A172 (cell line): Measurements from ENCODE around the gene ANXA10. TPM values are rescaled to one million over a fixed set of nuclear protein-coding genes. Genes with fewer than 3 reads are reported as not detected.
"Not testable (repeated sequence)": the region's sequence is repeated elsewhere in the genome, so short reads cannot be mapped to it uniquely, and the experiment has no call there.

ENCODE experiments used
- DNase-seq: peaks from one replicate; pipeline ENCODE4 v3.0.0-alpha.2; 2015; ENCODE audit warnings: low spot score
- total RNA-seq: library from RNA; depleted of rRNA; stranded (reverse); fragments of >200 nt; shearing (Covaris generic); gene quantifications from 2 replicates; pipeline ENCODE4 v1.2.3, GENCODE V29; 2014

ANXA10 gene
- total RNA-seq, 1 experiment from 2014 or later: 1.2 TPM

DNA sequence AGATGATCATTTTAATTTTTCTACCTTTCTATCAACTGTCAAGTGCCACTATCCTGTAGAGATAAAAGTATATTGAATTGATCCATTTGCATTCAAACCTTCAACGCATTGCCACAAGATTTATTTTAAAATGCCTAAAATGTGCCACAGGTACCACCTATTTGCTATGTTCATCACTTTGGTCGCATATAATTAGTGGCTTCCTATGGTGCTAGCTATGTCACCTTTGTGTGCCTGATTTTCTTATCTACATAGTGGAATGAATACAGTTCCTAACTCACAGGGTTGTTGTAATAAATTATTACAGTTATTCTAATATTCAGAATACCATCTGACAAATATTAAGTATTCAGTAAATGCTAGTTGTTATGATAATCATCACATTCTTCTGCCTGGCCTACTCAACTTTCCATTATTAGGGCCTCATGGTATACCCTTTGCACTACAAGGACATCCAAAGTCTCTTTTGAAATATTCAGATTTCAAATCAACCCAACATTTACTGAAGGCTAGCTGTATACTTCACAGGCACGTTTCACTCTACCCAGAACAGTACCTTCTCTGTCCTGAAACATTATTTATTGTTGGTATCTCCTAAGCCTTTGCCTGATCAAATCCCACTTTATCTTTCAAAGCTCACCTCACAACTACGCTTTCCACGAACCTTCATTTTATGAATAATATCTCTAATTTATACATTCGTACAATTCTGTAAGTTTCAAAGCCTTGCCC, 62.4 kb downstream of the ANXA10 start:
- DNase-seq: no peak

DNA sequence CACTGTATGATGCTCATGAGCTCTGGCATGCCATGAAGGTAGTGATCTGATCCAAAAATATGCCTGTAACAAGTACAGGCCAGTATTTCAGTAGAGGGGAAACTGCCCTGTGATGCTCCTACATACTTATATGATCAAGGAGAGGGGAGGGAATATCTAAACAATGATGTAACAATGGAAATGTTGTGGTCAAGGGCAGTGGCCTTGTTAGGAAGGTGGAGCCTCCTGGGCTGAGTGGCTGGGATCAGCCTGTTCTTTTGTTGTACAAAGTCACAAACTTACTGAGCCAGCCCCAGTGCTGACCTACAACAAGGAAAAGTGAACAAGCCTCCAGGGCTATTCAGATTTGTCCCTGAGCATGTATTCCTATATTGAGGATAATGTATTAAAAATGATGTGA, 70.3 kb downstream of the ANXA10 start:
- DNase-seq: peak; percentile 14

DNA sequence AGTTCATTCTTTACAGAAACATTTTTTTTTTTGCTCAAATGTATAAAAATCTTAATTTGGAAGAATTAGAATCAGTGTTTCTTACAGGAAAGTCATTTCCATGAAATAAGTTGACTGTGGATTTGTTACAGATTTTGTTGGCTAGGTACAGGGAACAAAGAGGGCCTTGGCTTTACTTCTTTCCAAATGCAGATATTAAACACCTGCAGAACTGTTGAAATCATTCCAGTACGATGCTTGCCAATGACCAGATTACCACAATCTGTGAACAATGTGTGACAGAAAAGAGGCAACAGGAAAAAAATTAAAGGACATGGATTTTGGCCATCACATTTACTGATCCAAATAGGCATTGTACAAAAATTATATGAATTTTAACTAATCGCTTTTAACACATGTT, 70.8 kb downstream of the ANXA10 start:
- DNase-seq: no peak

DNA sequence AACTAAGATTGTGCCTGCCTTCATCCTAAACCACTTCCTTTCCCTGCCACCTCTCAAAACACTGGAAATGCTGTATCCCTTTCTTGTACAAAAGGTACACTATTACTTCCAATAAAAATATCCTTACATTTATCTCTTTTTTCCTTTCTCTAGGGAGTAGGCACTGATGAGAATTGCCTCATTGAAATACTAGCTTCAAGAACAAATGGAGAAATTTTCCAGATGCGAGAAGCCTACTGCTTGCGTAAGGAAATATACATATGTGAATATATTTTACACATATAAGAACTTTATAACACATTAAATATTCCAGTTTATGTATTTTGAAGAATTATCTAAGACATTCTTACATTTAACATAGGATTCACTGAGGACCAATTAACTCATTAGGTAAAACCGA, 71.7 kb downstream of the ANXA10 start:
- no peak for DNase-seq

DNA sequence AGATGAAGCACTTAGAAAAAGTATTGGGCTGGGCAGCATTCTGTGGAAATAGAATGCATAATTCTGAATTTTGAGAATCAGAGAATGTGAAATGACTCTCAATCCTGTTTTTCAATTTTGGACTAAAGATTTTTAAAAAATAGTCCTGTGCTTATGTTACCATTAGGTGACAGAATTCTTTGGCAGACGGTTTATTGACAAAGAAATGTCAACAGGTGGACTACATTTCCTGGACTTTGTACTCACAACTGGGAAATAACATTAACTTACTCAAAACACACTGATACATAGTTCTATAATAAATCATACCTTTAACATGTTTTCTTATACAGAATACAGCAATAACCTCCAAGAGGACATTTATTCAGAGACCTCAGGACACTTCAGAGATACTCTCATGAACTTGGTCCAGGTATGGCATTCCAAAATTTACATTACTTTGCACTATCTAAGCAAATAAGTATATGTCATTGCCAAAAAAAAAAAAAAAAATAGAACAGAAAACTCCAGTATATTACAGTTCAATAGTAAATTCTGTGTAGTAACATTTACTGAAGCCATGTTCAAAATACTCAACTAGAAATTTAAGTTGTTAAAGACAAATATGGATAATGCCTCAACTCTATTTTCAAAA, 72.7 kb downstream of the ANXA10 start:
- no peak for DNase-seq

DNA sequence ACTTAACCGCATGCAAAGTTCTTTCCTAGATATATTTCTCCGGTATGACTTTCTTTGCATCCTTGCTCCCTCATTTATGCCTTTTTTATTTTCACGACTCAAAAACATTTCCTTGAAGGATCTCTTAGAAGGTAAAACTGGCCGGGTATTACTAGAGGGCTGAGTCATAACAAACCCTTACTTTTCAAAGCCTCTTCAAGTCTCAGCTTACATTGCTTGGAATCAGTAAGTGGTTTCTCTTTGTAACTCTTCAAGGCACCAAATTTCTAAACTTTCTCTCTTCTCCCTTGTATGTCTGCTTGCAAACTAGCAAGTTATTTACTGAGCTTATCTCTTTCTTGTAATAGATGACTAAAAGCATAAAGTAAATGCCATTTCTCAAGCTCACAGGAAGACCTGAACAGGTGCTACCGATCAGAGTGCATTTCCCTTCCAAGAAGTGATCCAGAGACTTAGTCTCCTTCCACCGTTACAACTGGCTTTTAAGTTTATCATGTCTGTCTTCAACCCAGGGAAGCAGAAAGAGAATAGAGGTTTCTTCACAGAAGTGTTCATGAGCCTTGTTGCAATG, 75.5 kb downstream of the ANXA10 start:
- no peak for DNase-seq

DNA sequence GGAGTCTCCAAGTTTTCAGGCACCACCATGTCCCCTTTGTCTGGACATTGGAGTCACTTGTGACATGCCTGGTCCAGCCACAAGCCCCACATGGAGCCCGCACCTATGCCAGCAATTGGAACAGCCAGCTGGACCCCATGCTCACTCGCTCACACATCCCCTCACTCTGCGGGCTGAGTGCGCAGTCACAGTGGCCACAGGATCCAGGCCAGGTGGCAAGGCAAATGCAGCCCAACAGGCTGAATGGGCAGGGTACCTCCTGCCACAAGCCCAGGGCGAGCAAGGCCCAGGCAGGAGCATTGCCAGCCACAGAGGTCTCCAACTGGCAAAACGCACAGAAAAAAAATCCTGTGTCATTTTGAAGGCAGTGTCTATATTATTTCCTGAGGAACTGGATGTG, 82.0 kb downstream of the ANXA10 start:
- no peak for DNase-seq

DNA sequence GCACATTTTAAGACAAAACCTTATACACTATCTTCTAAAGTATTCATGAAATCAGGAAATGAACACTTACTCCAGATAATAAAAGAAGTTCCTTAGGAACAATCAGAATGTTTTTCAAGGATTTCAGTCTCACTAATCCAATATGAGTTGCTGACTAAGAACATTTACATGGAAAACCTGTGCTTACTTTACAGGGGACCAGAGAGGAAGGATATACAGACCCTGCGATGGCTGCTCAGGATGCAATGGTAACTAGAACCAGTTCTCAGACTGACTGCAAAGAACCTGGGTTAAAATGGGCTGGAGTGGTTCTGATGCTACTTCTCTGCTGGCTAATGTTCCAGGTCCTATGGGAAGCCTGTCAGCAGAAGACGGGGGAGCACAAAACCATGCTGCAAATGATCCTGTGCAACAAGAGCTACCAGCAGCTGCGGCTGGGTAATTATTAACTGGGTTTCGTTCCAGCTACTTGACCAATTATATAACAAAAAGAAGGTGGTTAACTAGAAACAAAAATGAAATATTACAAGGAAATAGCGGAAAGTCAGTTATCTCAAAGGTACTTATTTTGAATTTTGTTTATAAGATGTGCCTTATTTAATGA, 85.3 kb downstream of the ANXA10 start:
- no peak for DNase-seq

DNA sequence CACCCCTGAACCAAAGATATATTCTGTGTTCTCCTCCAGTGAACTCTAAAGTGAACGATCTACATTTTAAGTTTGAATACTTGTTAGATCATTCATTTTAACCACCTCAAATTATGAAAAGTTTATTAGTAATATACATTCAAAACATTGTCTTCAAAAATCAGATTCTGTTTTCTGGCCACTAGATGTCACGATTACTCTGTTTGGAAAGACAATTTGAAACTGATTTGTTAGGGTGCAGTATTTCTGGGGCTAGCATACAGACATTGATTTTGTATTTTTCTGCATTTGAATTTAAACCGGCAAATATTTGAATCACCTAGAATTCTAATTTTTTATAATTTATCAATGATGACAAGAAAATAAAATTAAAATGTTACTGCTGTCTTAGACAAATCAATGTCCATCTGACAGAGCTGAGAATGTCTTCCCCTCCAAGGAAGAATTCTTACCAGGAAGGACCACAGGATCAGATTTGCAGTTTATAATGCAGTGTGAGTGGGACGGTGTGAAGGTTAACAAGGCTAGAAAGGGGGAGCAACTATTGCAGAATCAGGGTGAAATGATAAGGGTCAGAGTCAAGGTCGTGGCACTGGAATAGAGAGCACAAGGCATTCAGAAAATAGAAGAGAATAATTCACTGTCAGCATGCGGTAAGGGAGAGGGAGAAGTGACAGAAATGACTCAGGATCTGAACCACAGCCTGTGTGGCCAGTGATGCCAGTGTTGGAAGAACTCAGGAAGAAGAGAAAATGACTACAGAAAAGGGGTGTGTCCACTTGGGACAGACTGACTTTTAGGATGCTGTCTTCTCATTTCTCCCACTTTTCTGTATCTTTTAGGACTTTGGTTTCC, 91.6 kb downstream of the ANXA10 start:
- peak; percentile 54 for DNase-seq

DNA sequence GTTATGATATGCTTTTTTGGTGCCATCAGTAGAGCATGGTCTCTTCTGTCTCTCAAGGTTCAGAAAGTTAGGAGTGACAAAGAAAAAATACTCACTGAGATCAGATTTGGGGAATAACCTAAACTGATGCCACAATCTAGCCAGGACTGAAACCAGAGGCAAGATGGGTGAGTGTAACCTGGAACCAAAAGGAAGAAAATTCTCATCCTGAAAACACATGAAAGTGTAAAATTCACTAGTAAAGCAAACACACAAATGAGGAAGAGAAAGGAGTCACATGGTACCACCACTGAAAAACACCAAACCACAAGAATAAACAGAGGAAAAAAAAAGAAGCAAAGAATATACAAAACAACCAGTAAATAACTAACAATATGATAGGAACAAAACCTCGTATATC, 96.4 kb downstream of the ANXA10 start:
- no peak for DNase-seq

DNA sequence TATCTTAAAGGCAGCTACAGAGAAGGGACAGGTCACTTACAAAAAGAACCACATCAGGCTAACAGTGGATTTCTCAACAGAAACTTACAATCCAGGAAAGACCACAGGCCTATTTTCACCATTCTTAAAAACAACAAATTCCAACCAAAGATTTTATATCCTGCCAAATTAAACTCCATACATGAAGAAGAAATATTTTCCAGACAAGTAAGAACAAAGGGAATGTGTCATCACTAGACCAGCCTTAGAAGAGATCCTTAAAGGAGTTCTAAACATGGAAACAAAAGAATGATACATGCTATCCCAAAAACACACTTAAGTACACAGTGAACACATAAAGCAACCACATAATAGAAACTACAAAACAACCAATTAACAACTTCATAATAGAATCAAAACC, 105.6 kb downstream of the ANXA10 start:
- DNase-seq: no peak

DNA sequence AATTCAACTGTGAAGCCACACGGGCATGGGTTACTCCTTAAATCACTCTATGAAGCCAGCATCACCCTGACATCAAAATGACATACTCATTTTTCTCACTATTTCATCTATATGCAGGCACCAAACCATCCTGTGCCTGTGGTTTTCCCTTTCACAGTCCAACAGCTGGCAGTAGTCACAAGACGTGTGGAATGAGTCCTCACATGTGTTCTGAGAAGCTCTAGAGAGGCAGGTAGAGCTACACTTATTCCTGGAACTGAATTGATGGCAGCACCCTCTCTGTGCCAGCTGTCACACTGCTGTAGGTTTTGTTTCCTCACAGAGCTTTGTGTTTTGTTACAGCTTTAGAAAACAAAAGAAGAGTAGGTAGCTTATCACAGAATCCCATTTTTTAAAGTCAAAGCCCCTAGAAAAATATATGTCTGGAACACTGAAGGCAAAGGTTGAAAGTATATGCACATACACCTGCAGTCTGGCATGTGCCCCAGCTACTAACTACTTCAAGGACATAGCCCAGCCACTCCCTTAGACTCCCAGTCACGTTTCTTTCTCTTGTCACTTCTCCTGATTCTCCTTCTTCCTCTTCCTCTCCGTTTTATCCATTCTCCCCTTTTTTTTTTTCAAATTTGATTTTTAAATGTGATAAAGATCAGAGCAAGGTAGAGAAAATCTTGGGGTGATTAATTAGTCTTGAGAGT, 107.1 kb downstream of the ANXA10 start:
- no peak for DNase-seq

DNA sequence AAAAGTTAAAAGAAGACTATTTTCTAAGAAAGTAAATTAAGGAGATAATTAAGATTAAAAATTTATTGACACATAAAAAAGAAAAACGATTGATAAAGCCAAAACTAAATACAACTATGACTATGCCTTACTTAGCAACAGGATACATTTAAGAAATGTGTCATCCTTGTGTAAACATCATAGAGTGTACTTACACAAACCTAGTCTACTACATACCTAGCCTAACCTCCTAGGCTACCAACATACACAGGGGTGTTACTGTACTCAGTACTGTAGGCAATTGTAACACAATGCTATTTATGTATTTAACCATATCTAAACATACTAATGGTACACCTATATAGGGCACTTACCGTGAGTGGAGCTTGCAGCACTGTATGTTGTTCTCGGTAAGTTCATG, 108.3 kb downstream of the ANXA10 start:
- DNase-seq: no peak

DNA sequence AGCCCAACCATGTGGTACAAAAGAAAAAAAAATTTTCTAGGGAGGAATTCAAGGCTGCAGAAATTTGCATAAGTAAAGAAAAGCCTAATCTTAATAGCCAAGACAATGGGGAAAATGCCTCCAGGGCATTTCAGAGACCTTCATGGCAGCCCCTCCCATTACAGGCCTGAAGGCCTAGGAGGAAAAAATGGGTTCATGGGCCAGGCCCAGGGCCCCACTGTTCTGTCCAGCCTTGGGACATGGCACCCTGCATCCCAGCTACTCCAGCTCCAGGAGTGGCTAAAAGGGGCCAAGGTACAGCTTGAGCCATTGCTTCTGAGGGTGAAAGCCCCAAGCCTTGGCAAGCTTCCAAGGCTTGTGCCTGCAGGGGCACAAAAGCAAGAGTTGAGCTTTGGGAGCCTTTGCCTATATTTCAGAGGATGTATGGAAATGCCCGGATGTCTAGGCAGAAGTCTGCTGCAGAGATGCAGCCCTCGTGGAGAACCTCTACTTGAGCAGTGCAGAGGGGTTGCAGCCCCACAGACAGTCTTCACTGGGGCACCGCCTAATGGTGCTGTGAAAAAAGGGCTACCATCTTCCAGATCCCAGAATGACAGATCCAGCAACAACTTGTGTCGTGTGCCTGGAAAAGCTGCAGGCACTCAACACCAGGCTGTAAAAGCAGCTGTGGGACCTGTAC, 111.0 kb downstream of the ANXA10 start:
- DNase-seq: no peak

DNA sequence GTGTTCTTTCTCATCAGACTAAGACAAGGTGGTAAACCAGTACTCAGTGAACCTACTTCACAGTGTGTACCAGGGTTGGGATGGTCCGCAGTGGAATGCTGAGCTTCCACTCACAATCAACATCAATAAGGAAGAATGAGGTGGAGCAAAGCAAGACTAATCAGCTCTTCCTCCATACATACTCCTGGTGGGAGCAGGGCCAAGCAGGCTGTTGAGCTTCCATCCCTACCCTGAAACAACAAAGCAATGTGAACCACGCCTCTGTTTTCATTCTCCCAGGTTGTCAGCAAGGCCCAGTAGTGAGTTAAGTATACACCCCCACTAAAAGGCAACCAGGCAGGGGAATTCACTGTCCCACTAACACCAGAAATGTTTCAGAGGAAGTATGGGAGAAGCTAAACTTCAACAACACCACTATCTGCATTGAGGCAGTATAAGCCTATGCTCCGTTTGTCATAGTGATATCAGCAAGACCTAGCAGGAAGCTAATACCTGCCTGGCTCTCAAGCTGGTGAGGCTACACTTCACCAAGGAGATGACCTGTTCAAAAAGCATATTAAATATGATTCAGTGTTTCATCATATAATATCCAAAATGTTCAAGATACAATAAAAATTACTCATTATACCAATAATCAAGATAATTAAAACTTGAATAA, 116.7 kb downstream of the ANXA10 start:
- no peak for DNase-seq

DNA sequence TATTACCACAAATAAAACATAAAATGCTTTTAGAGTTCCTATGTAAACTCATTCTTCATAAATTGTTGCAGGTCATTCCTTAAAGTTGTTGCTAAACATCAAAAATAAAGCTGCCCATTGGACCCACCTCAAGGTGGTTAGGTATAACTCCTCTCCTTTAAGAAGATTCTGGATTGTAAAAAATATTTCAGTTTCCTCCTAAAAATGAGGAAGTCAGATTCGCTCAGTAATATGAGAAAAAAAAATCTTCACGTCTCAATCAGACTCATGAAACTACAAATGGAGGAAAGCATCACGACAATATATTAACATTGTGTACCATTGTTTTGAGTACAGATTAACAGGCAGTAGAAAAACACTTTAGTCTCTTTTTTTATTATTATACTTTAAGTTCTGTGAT, 120.3 kb downstream of the ANXA10 start:
- DNase-seq: no peak

DNA sequence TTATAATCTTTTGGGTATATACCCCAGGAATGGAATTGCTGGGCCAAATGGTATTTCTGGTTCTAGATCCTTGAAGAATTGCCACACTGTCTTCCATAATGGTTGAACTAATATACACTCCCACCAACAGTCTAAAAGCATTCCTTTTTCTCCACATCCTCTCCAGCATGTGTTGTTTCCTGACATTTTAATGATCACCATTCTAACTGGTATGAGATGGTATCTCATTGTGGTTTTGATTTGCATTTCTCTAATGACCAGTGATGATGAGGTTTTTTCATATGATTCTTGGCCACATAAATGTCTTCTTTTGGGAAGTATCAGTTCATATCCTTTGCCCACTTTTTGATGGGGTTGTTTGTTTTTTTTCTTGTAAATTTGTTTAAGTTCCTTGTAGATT, 121.2 kb downstream of the ANXA10 start:
- not testable (repeated sequence) for DNase-seq

DNA sequence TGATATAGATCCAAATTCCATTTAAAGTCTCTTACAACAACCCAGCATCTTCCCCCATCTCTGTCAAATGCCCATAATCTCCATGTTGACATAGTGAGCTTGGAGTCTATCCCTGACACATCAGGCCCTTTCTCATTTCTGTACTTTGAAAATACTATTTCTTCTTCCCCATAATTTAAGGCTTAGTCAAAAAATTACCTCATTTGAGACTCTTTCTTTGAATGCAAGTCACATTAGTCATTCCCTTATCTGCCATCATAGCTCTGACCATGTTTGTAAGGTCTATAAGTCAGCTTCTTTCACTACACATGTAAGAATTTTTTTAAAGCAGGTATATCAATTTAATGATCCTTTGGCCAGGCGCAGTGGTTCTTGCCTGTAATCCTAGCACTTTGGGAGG, 126.3 kb downstream of the ANXA10 start:
- DNase-seq: peak; percentile 65

DNA sequence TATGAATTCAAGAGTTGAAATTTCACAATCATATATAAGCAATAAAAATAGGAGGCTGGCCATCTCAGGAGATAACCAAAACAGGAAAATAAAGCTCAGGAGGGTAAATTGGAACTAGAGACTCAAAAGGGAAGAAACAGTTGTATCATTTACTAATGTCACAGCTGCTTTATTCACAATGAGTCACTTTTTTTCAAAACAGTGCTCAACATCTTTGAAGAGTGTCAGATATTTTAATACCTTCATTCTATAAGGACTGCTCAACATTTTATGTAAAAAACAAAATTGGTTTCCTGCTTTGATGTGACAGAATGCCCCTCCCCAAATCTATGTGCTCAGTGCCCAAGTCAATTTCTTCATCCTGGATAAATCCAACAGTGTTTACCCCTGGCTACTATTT, 128.6 kb downstream of the ANXA10 start:
- no peak for DNase-seq

DNA sequence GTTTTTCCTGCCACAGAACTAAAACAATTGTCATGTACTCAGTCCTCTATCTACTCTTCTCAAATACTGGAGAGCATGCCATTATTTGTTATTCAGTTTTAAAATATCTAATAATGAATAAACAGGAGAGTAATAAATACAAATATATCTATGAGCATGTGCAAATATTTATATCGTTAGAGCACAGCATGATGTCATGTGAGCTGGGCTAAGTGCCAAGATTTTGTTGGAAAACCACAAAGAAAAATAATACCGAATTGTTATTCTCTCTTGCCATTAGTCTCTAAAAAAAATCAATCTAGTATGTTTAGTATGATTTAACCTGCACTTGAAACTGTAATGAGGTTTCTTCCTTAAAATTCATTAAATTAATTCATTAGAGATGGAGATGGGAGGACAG, 129.0 kb downstream of the ANXA10 start:
- DNase-seq: peak; percentile 28
